Measurements from ENCODE around the gene PLEKHF1.

The PLEKHF1 gene

DNA sequence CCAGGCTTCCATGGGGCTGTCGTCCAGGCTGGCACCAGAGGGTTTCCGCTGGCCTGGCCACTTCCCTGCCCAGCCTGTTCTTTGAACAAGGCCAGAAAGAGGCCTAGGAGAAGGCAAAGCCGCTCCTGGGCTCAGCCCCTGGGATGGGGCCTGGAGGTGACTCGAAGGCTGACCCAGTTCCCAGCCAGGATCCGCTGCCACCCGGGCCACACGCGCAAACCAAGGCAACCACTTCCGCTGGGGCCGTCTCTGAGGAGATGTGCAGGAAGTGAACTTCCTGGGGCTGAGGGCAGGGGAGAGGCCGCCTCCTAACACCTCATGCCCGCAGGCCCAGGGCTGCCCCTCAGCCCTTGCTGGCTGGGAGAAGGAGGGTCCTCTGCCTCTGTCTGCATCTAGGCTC is 15.2 kb downstream of the PLEKHF1 start:
- no peak for DNase-seq

GRCh38 chr19:29680937-29681336 is 15.7 kb downstream of the PLEKHF1 start:
- no peak for DNase-seq

DNA sequence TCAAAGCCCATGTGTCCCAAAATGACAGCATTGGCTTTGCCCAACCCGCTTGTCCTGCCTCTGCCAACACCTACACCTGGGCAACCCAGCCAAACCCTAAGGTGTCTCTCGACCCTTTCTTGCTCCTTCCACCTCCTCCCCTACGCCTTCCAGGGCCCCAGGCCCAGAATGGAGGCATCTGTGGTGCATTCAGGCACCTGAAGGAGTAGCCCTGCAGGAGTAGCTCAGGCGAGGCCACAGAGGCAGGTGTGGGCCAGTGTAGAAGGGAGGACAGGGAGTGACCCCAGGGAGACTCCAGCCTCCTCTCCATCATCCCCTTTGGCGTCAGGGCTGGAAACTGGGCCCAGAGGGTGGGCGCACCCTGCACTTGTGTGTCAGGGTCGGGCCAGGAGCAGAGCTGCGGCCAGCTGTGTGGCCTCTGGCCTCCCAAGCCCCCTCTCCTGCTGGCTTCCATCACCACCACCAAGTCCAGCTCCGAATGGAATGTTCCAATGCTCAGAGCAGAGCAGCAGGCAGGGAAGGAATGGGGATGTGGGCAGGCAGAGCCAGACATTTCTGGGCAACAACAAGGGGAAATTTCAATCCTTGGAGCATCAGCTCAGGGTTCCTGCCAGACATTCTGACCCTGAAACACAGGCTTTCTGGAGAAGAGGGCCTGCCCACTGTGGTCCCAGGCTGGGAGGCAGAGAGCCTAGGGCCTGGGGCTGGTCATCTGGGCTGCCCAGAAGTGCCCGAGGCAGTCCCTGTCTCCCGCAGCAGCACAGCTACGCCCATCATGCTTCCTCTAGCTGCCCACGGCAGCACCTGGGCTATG is 16.4 kb downstream of the PLEKHF1 start:
- DNase-seq = no peak

GRCh38 chr19:29682236-29682895 is 17.1 kb downstream of the PLEKHF1 start:
- no peak for DNase-seq

- DNase-seq = no peak
These were observed 17.7 kb downstream of the PLEKHF1 start for GRCh38 chr19:29683009-29683408.

- no peak for DNase-seq
These were observed 20.1 kb downstream of the PLEKHF1 start for GRCh38 chr19:29685326-29685725.

- DNase-seq = no peak
These were observed 21.1 kb downstream of the PLEKHF1 start for GRCh38 chr19:29686285-29686805.

DNA sequence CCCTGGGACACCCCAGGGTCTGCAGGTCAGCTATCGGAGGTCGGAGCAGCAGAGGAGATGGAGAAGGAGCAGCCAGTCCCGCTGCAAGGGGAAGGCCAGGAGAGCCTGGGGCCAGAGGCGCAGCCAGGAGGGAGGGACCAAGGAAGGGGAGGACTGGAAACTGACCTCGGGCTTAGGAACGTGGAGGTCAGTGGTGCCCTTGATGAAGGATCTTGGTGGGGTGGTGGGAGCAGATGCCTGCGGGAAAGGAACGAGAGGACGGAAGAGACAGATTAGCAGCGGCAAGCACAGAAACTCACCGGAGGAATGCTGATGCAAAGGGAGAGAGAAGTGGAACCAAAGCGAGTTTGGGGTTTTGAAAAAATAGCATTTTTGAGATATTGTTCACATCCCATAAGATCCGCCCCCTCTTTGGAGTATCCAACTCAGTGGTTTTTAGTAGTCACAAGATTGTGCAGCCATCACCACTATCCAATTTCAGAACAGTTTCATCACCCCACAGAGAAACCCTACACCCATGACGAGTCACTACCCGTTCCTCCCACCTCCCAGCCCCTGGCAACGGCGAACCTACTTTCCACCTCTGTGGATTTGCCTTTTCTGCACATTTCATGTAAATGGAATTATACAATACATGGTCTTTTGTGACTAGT is 22.1 kb downstream of the PLEKHF1 start:
- no peak for DNase-seq

DNA sequence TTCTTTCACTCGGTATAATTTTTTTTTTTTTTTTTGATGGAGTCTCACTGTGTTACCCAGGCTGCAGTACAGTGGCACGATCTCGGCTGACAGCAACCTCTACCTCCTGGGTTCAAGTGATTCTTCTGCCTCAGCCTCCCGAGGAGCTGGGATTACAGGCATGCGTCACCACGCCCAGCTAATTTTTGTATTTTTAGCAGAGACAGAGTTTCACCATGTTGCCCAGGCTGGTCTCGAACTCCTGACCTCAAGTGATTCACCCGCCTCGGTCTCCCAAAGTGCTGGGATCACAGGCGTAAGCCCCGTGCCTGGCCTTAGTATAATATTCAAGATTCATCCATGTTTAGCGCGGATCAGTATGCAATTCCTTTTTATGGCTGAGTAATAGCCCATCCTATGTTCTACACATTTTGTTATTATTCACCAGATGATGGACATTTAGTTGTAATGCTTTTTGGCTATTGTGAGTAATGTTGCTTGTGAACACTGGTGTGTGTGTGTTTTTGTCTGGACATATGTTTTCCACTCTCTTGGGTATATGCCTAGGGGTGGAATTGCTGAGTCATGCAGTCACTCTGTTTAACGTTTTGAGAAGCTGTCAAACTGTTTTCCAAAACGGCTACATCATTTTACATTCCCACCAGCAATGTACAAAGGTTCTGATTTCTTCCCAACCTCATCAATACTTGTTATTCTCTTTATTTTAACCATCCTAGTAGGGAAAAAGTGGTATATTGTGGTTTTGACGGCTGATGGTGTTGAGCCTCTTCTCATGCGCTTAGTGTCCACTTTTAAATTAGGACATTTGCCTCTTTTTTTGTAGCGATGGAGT is 22.9 kb downstream of the PLEKHF1 start:
- DNase-seq = no peak

- DNase-seq = peak in 1 of 3 experiments; percentile 1
These were observed 25.6 kb downstream of the PLEKHF1 start for GRCh38 chr19:29690842-29691241.

- no peak for DNase-seq
These were observed 28.9 kb downstream of the PLEKHF1 start for GRCh38 chr19:29694161-29694560.

- peak; percentile 3 to 48 (median 17) for DNase-seq
These were observed 29.7 kb downstream of the PLEKHF1 start for GRCh38 chr19:29694669-29695627.

DNA sequence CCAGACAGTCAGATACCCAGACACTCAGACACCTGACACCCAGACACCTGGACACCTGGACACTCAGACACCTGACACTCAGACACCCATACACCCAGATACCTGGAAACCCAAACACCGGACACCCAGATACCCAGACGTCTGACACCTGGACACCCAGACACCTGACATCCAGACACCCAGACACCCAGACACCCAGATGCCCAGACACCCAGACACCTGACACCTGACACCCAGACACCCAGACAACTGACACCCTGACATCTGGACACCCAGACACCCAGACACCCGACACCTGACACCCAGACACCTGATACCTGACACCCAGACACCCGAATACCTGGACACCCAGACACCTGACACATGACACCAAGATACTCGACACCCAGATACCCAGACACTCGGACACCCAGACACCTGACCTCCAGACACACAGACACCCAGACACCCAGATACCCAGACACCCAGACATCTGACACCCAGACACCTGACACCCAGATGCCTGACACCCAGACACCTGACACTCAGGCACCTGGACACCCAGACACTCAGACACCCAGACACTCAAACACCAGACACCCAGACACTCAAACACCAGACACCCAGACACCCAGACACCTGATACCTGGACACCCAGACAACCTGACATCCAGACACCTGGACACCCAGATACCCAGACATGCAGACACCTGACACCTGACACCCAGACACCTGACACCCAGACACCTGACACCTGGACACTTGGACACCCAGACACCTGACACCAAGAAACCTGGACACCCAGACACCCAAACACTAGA is 30.7 kb downstream of the PLEKHF1 start:
- DNase-seq = no peak

- no peak for DNase-seq
These were observed 31.2 kb downstream of the PLEKHF1 start for GRCh38 chr19:29696565-29696846.

DNA sequence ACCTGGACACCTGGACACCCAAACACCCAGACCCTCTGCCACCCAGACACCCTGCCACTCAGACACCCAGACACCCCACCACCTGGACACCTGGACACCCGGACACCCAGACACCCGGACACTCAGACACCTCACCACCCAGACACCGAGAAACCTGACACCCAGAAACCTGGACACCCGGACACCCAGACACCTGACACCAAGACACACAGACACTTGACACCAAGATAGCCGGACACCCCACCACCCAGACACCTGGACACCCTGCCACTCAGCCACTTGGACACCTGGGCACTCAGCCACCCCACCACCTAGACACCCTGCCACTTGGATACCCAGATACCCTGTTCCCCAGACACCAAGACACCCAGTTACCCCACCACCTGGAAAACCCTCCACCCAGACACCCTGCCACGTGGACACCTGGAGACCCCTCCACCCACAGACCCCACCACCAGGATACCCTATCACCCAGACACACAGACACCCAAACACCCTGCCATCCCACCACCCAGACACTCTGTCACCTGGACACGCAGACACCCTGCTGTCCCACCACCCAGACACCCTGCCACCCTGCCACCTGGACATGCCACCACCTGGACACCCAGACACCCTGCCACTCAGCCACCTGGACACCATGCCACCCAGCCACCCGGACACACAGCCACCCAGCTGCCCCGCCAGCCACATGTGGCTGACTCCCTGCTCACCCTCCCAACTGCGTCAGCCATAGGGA is 32.4 kb downstream of the PLEKHF1 start:
- no peak for DNase-seq

DNA sequence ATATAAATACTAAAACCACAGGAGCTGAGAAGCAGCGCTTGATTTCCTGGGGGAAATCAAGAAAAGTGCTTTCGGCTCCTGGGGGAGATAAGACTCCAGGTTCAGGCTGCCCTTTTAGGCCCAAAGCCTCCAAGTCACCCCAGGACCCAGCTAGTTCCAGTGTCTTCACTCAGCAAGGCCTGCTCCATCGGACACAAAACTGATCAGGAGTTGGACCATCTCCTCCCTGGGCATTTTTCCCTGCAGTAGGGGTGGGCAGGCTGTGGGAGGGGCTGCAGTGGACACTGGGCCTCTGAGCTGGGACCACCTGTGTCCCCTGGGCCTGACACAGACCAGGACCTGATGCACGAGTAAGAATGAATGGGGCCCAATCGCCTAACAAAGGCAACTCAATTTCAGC is 34.6 kb downstream of the PLEKHF1 start:
- no peak for DNase-seq

GRCh38 chr19:29700498-29700897 is 35.2 kb downstream of the PLEKHF1 start:
- peak in 2 of 3 experiments; percentile 14 to 65 for DNase-seq

- DNase-seq = peak in 2 of 3 experiments; percentile 55 to 83
These were observed 37.1 kb downstream of the PLEKHF1 start for GRCh38 chr19:29702161-29702962.

DNA sequence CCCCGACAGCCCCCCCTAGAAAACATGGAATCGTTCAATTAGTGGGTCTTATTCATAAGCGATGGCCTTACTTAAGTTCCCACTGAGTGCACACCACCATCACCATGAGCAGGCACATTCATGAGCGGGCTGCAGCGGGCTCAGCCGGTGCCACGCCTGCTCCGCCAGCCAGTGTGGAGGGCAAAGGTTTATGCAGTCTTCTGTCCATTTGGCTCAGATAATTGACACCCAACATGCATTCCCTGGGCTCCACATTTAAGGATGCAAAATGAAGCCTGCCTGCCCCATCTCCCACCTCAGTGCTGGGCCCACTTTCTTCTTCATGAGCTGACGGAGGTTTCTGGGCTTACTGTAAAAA is 37.7 kb downstream of the PLEKHF1 start:
- no peak for DNase-seq

Measured in NCI-H1417 (cell line).